PC-3 (cell line): ENCODE measurements around the gene EMP2. TPM values are rescaled to one million over a fixed set of nuclear protein-coding genes. Genes with fewer than 3 reads are reported as not detected.
A peak's percentile ranks its signal among the peaks of the same experiment; 100 is the strongest.
"Not testable (repeated sequence)": the region's sequence is repeated elsewhere in the genome, so short reads cannot be mapped to it uniquely, and the experiment has no call there.

Source experiments
- ATAC-seq: fragments of 200-7000 bp; cut with Tn5 transposase; 2 replicates; pipeline ENCODE4 v1.9.1; 2020; ENCODE audit warnings: mild to moderate bottlenecking, moderate library complexity
- BruUV-seq: library from RNA; stranded (reverse); fragments of 400-500 nt; replicated peaks from 2 replicates; lab custom pipeline; 2021; lab: Mats Ljungman, UMichigan
- CTCF ChIA-PET: fragments of 300-600 bp; sonication (Branson Sonifier 250); formaldehyde crosslinking; loops from one replicate; lab custom pipeline; 2022; ENCODE audit warnings: antibody characterized with exemption; lab: Charles Lee
- POLR2A ChIA-PET: fragments of 300-600 bp; sonication (Branson Sonifier 250); formaldehyde crosslinking; loops from one replicate; lab custom pipeline; 2022; ENCODE audit warnings: antibody characterized with exemption; ENCODE audit not compliant: unreplicated experiment; lab: Charles Lee
- DNase-seq: peaks from one replicate; pipeline ENCODE4 v3.0.0-alpha.2; 2015
- H2AFZ ChIP-seq: fragments of 300-600 bp; sonication (generic); 2 replicates; pipeline ENCODE4 v1.6.0; 2016; ENCODE audit warnings: antibody characterized with exemption, low read length
- H3F3A ChIP-seq: fragments of 300-600 bp; sonication (generic); one replicate; pipeline ENCODE4 v1.6.0; 2017; ENCODE audit warnings: antibody characterized with exemption, low read length, control low read depth, mild to moderate bottlenecking; ENCODE audit not compliant: unreplicated experiment
- H3K27ac ChIP-seq: fragments of 300-600 bp; sonication (generic); 2 replicates; pipeline ENCODE4 v1.5.1; 2016; ENCODE audit warnings: mild to moderate bottlenecking, low read length
- H3K27me3 ChIP-seq: fragments of 300-600 bp; sonication (generic); 2 replicates; pipeline ENCODE4 v1.6.1; 2016; ENCODE audit warnings: low read length, mixed read lengths
- H3K36me3 ChIP-seq: fragments of 300-600 bp; sonication (generic); 2 replicates; pipeline ENCODE4 v1.6.1; 2016; ENCODE audit warnings: low read depth, mixed run types, low read length, mixed read lengths
- H3K4me1 ChIP-seq: fragments of 300-600 bp; sonication (generic); 2 replicates; pipeline ENCODE4 v1.5.1; 2016; ENCODE audit warnings: low read length; ENCODE audit not compliant: insufficient read depth
- H3K4me2 ChIP-seq: fragments of 300-600 bp; sonication (generic); 2 replicates; pipeline ENCODE4 v1.6.0; 2016; ENCODE audit warnings: low read length
- H3K4me3 ChIP-seq: fragments of 300-600 bp; sonication (generic); 2 replicates; pipeline ENCODE4 v1.5.1; 2016; ENCODE audit warnings: mild to moderate bottlenecking, low read length, mixed read lengths
- H3K79me2 ChIP-seq: fragments of 300-600 bp; sonication (generic); 2 replicates; pipeline ENCODE4 v1.6.1; 2017; ENCODE audit warnings: low read length, mixed read lengths
- H3K9ac ChIP-seq: fragments of 300-600 bp; sonication (generic); 2 replicates; pipeline ENCODE4 v1.6.0; 2016; ENCODE audit warnings: mild to moderate bottlenecking, low read length
- H3K9me2 ChIP-seq: fragments of 300-600 bp; sonication (generic); replicated peaks from 2 replicates; pipeline ENCODE4 v1.6.1; 2016; ENCODE audit warnings: mixed run types, low read length, mixed read lengths
- H3K9me3 ChIP-seq: fragments of 300-600 bp; sonication (generic); 2 replicates; pipeline ENCODE4 v1.6.1; 2016; ENCODE audit warnings: low read length, mixed read lengths
- H4K20me1 ChIP-seq: fragments of 300-600 bp; sonication (generic); 2 replicates; pipeline ENCODE4 v1.6.1; 2016; ENCODE audit warnings: low read length, mixed read lengths
- CTCF ChIP-seq: fragments of 300-600 bp; sonication (generic); conservative IDR thresholded peaks from 2 replicates; pipeline ENCODE4 v1.5.1; 2017; ENCODE audit warnings: antibody characterized with exemption, low read depth, mild to moderate bottlenecking, low read length
- EZH2 ChIP-seq: fragments of 300-600 bp; sonication (generic); IDR thresholded peaks from one replicate; pipeline ENCODE4 v1.6.1; 2017; ENCODE audit warnings: antibody characterized with exemption, mild to moderate bottlenecking, low read length; ENCODE audit not compliant: unreplicated experiment
- EZH2phosphoT487 ChIP-seq: fragments of 300-600 bp; sonication (generic); IDR thresholded peaks from 2 replicates; pipeline ENCODE4 v1.6.1; 2018; ENCODE audit warnings: mild to moderate bottlenecking, antibody characterized with exemption, low read length, borderline replicate concordance
- intact Hi-C: fragments of 100-400 bp; cut with micrococcal nuclease; formaldehyde crosslinking; loops from 2 replicates; pipeline ENCODE4 v1.9.0; 2023
- total RNA-seq: library from RNA; depleted of rRNA; stranded (reverse); fragments of >200 nt; gene quantifications from 2 replicates; pipeline ENCODE4 v1.2.3, GENCODE V29; 2014

EMP2 gene
- total RNA-seq, 1 experiment from 2014 or later, result 38.7 TPM

GRCh38 chr16:10535461-10535860 is 44.9 kb downstream of the EMP2 start:
- Histone ChIP-seq H2AFZ (no peak overlapping the region), H3K9me3 (no peaks in the 10 kb centered on the region), H3K36me3 (peaks cover 21% of the 10 kb centered on the region), H3K9me2 (no peaks in the 10 kb centered on the region), H3K9ac (no peak overlapping the region), H3K79me2 (no peaks in the 10 kb centered on the region), H4K20me1 (no peaks in the 10 kb centered on the region), H3K4me3 (no peak overlapping the region), H3K4me2 (no peak overlapping the region), H3K4me1 (peaks cover 34% of the 10 kb centered on the region), H3K27ac (no peak overlapping the region), H3F3A (no peaks in the 10 kb centered on the region), H3K27me3 (no peaks in the 10 kb centered on the region)
- no peak for TF ChIP-seq EZH2
- no peak for TF ChIP-seq EZH2phosphoT487
- TF ChIP-seq CTCF, result no peak
- POLR2A ChIA-PET, result no interaction called here
- intact Hi-C loops, result no loop called here
- ATAC-seq (no peak), DNase-seq (no peak)
- CTCF ChIA-PET, result no interaction called here
- no TSS peak for BruUV-seq

- ChIA-PET POLR2A (no interaction called here), CTCF (no interaction called here)
- peaks cover 31% of the 10 kb centered on the region for H3K4me1 ChIP-seq
- no peak overlapping the region for H3K9ac ChIP-seq
- H3F3A ChIP-seq, result no peaks in the 10 kb centered on the region
- no peaks in the 10 kb centered on the region for H3K9me2 ChIP-seq
- H4K20me1 ChIP-seq, result no peaks in the 10 kb centered on the region
- intact Hi-C loops, result no loop called here
- H2AFZ ChIP-seq, result no peak overlapping the region
- DNase-seq (no peak), ATAC-seq (no peak)
- H3K9me3 ChIP-seq, result no peaks in the 10 kb centered on the region
- H3K27ac ChIP-seq, result no peak overlapping the region
- H3K79me2 ChIP-seq, result no peaks in the 10 kb centered on the region
- H3K36me3 ChIP-seq, result peaks cover 23% of the 10 kb centered on the region
- H3K4me3 ChIP-seq, result no peak overlapping the region
- BruUV-seq, result no TSS peak
- TF ChIP-seq EZH2 (no peak), EZH2phosphoT487 (no peak), CTCF (no peak)
- no peaks in the 10 kb centered on the region for H3K27me3 ChIP-seq
- no peak overlapping the region for H3K4me2 ChIP-seq
These were observed 45.6 kb downstream of the EMP2 start for GRCh38 chr16:10534748-10535147.

GRCh38 chr16:10533612-10534011 is 46.8 kb downstream of the EMP2 start:
- H4K20me1 ChIP-seq, intact Hi-C loops, H3K79me2 ChIP-seq, H3K27me3 ChIP-seq, BruUV-seq, H2AFZ ChIP-seq, H3K9me2 ChIP-seq, CTCF ChIA-PET, H3K4me3 ChIP-seq, H3F3A ChIP-seq, H3K9ac ChIP-seq, H3K4me2 ChIP-seq, H3K9me3 ChIP-seq: not testable (repeated sequence)
- peak; percentile 96 for ATAC-seq
- Histone ChIP-seq H3K4me1 (peaks cover 20% of the 10 kb centered on the region), H3K36me3 (peaks cover 23% of the 10 kb centered on the region), H3K27ac (peak overlapping the region; percentile 58)
- POLR2A ChIA-PET, result interaction anchor here (0.6 kb wide), 1 partner anchor 47 kb away, joined by 3 read pairs; the partner anchor contains the start of gene EMP2
- peak; percentile 63 for DNase-seq
